ENCODE measurements around the gene ADAMTS12.

DNA sequence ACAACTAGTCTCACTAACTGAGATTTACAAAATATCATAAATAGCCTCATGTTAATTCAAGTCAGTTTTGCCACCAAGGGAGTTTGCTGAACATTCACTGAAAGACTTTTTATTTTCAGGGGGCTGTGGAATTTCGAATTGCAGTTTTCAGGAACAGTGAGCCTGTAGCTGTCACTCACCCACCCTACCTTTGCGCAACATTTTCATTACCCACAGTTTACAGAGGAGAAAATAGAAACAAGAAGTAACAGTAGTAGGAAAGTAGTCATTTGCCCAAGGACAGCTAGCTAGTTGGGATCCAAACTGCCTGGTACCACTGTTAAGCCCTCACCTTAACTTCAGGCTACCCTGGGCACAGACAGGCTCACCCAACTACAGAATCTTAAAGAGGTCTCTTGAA is 154.1 kb downstream of the ADAMTS12 start:
- TF ChIP-seq, protein P1, sequence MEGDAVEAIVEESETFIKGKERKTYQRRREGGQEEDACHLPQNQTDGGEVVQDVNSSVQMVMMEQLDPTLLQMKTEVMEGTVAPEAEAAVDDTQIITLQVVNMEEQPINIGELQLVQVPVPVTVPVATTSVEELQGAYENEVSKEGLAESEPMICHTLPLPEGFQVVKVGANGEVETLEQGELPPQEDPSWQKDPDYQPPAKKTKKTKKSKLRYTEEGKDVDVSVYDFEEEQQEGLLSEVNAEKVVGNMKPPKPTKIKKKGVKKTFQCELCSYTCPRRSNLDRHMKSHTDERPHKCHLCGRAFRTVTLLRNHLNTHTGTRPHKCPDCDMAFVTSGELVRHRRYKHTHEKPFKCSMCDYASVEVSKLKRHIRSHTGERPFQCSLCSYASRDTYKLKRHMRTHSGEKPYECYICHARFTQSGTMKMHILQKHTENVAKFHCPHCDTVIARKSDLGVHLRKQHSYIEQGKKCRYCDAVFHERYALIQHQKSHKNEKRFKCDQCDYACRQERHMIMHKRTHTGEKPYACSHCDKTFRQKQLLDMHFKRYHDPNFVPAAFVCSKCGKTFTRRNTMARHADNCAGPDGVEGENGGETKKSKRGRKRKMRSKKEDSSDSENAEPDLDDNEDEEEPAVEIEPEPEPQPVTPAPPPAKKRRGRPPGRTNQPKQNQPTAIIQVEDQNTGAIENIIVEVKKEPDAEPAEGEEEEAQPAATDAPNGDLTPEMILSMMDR (conservative IDR thresholded peaks at IDR 0.05 in 1 of 2, IDR thresholded peaks at IDR 0.05 in 1 of 2; ENCODE audit: extremely low read depth in 1 of 2, insufficient read depth in 1 of 2, low read depth in 1 of 2, low read length in 2 of 2): no peak
- no peak for TF ChIP-seq EZH2 (IDR thresholded peaks at IDR 0.05; ENCODE audit: borderline replicate concordance, low read length)
